CD4-positive, alpha-beta T cell (primary cell): ENCODE data around the gene VSNL1. TPM values are rescaled to one million over a fixed set of nuclear protein-coding genes. Genes with fewer than 3 reads are reported as not detected.

Source experiments
- ATAC-seq: fragments of 200-7000 bp; cut with Tn5 transposase; one replicate; pipeline ENCODE4 v1.10.0; 2022; ENCODE audit warnings: mild to moderate bottlenecking; ENCODE audit not compliant: poor library complexity
- CTCF ChIA-PET: fragments of 350-600 bp; sonication (Branson Sonifier 250); formaldehyde crosslinking; loops from one replicate; lab custom pipeline; 2021; ENCODE audit warnings: antibody characterized with exemption, inconsistent platforms; lab: Charles Lee
- POLR2A ChIA-PET: fragments of 350-600 bp; sonication (Branson Sonifier 250); formaldehyde crosslinking; loops from one replicate; lab custom pipeline; 2021; ENCODE audit warnings: antibody characterized with exemption, inconsistent platforms; lab: Charles Lee
- DNase-seq, 14 experiments: peaks; one replicate each; pipeline ENCODE4 v3.0.0-alpha.2; 2013 to 2020; ENCODE audit warnings: mixed read lengths in 2 of 14
- H3K27ac ChIP-seq, 2 donors: one replicate each; pipeline versions ENCODE4 v1.5.1 to v1.7.0; 2013; ENCODE audit warnings: low read length in 2 of 2, low read depth in 1 of 2, mild to moderate bottlenecking in 1 of 2
- H3K27me3 ChIP-seq, 2 experiments: 1 replicate in 1 of 2; 2 replicates in 1 of 2; pipeline versions ENCODE4 v1.6.1 to v1.7.0; 2013; ENCODE audit warnings: low read length in 2 of 2, control low read depth in 1 of 2, mild to moderate bottlenecking in 1 of 2, moderate library complexity in 1 of 2; ENCODE audit not compliant: insufficient read depth in 2 of 2, control insufficient read depth in 1 of 2
- H3K36me3 ChIP-seq: one replicate; pipeline ENCODE4 v1.6.1; 2013; ENCODE audit warnings: low read length, control low read depth; ENCODE audit not compliant: insufficient read depth
- H3K4me1 ChIP-seq: one replicate; pipeline ENCODE4 v1.6.1; 2013; ENCODE audit warnings: low read length, control low read depth; ENCODE audit not compliant: insufficient read depth
- H3K4me3 ChIP-seq: one replicate; pipeline ENCODE4 v1.5.1; 2013; ENCODE audit warnings: mild to moderate bottlenecking, low read length, moderate library complexity
- H3K9me3 ChIP-seq, 2 experiments: 1 replicate in 1 of 2; 2 replicates in 1 of 2; pipeline versions ENCODE4 v1.6.1 to v1.7.0; 2013; ENCODE audit warnings: low read length in 2 of 2, mild to moderate bottlenecking in 2 of 2, control low read depth in 1 of 2, moderate library complexity in 1 of 2; ENCODE audit not compliant: control insufficient read depth in 1 of 2, insufficient read depth in 1 of 2
- H3K27ac Mint-ChIP-seq: one replicate; pipeline ENCODE4 v1.8.0; 2020; ENCODE audit warnings: mixed read lengths
- H3K27me3 Mint-ChIP-seq: one replicate; pipeline ENCODE4 v1.8.0; 2021; ENCODE audit warnings: mixed read lengths
- H3K36me3 Mint-ChIP-seq: one replicate; pipeline ENCODE4 v1.8.0; 2021; ENCODE audit warnings: low read depth, mixed read lengths
- H3K4me1 Mint-ChIP-seq: one replicate; pipeline ENCODE4 v1.8.0; 2021; ENCODE audit warnings: low read depth, mixed read lengths
- H3K4me3 Mint-ChIP-seq: one replicate; pipeline ENCODE4 v1.8.0; 2020; ENCODE audit warnings: mild to moderate bottlenecking, mixed read lengths
- H3K9me3 Mint-ChIP-seq: one replicate; pipeline ENCODE4 v1.8.0; 2020; ENCODE audit warnings: mixed read lengths
- intact Hi-C, 2 experiments: fragments of 100-400 bp; cut with DNase I in 1 of 2; cut with micrococcal nuclease in 1 of 2; formaldehyde crosslinking; loops; one replicate each; pipeline versions ENCODE4 v1.15.1 to v1.9.0; 2023 to 2025; cut with DNase I, micrococcal nuclease
- total RNA-seq, 174 experiments: library from RNA in 2 of 174; stranded (reverse) in 2 of 174; gene quantifications; one replicate each; pipeline ENCODE4 v1.2.3 and lab custom pipeline; 2021 to 2026
- TF ChIP-seq, protein P1 (sequence below): fragments of 200-600 bp; IDR thresholded peaks from one replicate; pipeline ENCODE4 v1.8.0; 2022; ENCODE audit warnings: antibody characterized with exemption, mild to moderate bottlenecking

The VSNL1 gene
- total RNA-seq, 2 experiments from 2014 or later: not detected

DNA sequence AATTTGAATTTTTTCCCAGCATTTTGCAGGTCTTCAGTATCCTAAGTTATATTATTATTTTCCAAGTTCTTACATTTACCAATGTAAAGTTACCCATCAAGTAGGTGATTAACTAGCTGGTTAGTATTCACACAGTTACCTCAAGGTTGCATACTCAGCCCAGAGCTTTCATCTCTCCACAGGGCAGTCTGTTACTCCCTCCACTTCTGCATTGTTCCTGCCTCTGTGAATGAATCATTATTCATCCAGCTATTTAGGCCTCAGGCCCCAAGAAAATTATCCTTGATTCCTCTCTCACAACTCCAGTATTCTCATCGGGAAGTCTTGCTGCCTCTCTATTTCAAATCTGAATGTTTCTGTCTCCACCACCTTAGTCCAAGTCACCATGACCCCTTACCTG, 121.0 kb downstream of the VSNL1 start:
- H3K36me3 ChIP-seq: peaks cover 22% of the 10 kb centered on the region
- ChIA-PET POLR2A (no interaction called here), CTCF (interaction anchor here (1.0 to 2.2 kb wide), 2 partner anchors 9 to 15 kb away, joined by 3 to 5 read pairs; no protein-coding TSS in a partner anchor)
- DNase-seq: no peak
- H3K27ac Mint-ChIP-seq: no peak overlapping the region
- no peaks in the 10 kb centered on the region for H3K9me3 ChIP-seq
- no peak overlapping the region for H3K4me3 Mint-ChIP-seq
- intact Hi-C loops: no loop called here
- peaks cover 35% of the 10 kb centered on the region for H3K36me3 Mint-ChIP-seq
- no peaks in the 10 kb centered on the region for H3K4me1 Mint-ChIP-seq
- no peak for ATAC-seq
- H3K4me3 ChIP-seq: no peak overlapping the region
- H3K9me3 Mint-ChIP-seq: no peaks in the 10 kb centered on the region
- TF ChIP-seq, protein P1, sequence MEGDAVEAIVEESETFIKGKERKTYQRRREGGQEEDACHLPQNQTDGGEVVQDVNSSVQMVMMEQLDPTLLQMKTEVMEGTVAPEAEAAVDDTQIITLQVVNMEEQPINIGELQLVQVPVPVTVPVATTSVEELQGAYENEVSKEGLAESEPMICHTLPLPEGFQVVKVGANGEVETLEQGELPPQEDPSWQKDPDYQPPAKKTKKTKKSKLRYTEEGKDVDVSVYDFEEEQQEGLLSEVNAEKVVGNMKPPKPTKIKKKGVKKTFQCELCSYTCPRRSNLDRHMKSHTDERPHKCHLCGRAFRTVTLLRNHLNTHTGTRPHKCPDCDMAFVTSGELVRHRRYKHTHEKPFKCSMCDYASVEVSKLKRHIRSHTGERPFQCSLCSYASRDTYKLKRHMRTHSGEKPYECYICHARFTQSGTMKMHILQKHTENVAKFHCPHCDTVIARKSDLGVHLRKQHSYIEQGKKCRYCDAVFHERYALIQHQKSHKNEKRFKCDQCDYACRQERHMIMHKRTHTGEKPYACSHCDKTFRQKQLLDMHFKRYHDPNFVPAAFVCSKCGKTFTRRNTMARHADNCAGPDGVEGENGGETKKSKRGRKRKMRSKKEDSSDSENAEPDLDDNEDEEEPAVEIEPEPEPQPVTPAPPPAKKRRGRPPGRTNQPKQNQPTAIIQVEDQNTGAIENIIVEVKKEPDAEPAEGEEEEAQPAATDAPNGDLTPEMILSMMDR: no peak
- no peaks in the 10 kb centered on the region for H3K27me3 Mint-ChIP-seq
- no peak overlapping the region for H3K27ac ChIP-seq
- no peaks in the 10 kb centered on the region for H3K4me1 ChIP-seq
- H3K27me3 ChIP-seq: no peaks in the 10 kb centered on the region

DNA sequence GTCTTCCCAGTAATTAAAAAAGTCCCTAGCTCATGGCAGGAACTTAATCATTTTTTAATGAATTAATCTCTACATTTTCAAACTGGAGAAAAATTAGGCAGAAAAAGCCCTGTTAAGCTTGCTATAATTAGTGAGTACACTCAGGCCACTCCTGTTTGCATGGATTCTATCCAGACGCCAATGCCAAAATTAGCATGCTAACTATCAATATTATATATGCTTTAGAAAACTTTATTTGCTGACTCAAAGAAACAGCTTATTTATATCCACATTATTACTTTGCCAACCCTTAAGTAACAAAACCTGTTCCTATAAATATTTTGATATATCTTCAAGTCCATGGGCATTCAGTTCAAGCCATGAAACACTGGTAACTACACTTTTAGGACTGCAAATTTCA, 122.2 kb downstream of the VSNL1 start:
- H3K27ac Mint-ChIP-seq: no peak overlapping the region
- DNase-seq (no peak), ATAC-seq (no peak)
- no peaks in the 10 kb centered on the region for H3K4me1 Mint-ChIP-seq
- H3K9me3 Mint-ChIP-seq: no peaks in the 10 kb centered on the region
- H3K4me3 ChIP-seq: no peak overlapping the region
- H3K36me3 Mint-ChIP-seq: peaks cover 44% of the 10 kb centered on the region
- ChIA-PET POLR2A (no interaction called here), CTCF (no interaction called here)
- H3K4me3 Mint-ChIP-seq: no peak overlapping the region
- no peaks in the 10 kb centered on the region for H3K27me3 Mint-ChIP-seq
- intact Hi-C loops: no loop called here
- H3K9me3 ChIP-seq: no peaks in the 10 kb centered on the region
- no peak overlapping the region for H3K27ac ChIP-seq
- TF ChIP-seq, protein P1: no peak
- no peaks in the 10 kb centered on the region for H3K27me3 ChIP-seq
- H3K36me3 ChIP-seq: peaks cover 23% of the 10 kb centered on the region
- no peaks in the 10 kb centered on the region for H3K4me1 ChIP-seq

DNA sequence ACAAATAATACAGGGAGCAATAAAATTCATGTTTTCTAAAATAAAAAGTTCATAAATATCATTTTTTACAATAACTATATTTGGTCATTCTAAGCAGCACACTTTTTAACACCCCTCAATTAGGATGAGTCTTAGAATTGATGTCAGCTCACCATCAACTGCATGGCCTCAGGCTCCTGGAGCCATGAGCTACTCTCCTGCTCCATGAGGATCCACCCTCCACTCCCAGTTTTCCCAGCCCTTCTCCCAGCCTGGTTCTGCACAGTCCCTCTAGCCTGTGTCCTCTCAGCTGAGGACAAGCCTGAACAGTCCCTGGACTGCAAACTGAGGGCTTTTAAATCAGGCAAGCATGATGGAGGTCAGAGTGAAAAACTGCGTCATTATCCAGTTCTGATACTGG, 124.0 kb downstream of the VSNL1 start:
- peaks cover 61% of the 10 kb centered on the region for H3K36me3 Mint-ChIP-seq
- no peaks in the 10 kb centered on the region for H3K27me3 Mint-ChIP-seq
- Histone ChIP-seq H3K4me3 (no peak overlapping the region), H3K27me3 (no peaks in the 10 kb centered on the region), H3K4me1 (no peaks in the 10 kb centered on the region), H3K9me3 (no peaks in the 10 kb centered on the region), H3K27ac (no peak overlapping the region), H3K36me3 (peaks cover 30% of the 10 kb centered on the region)
- intact Hi-C loops: no loop called here
- DNase-seq (no peak), ATAC-seq (no peak)
- no peaks in the 10 kb centered on the region for H3K4me1 Mint-ChIP-seq
- ChIA-PET CTCF (no interaction called here), POLR2A (no interaction called here)
- H3K4me3 Mint-ChIP-seq: no peak overlapping the region
- no peak overlapping the region for H3K27ac Mint-ChIP-seq
- TF ChIP-seq, protein P1: no peak
- no peaks in the 10 kb centered on the region for H3K9me3 Mint-ChIP-seq
